Keratinocyte (primary cell): ENCODE data around the gene ZNF76.

ENCODE experiments used
- CTCF ChIP-seq, 3 experiments: IDR thresholded peaks in 1 of 3; conservative IDR thresholded peaks in 1 of 3; optimal IDR thresholded peaks in 1 of 3; 2 replicates in 2 of 3; 3 replicates in 1 of 3; pipeline versions ENCODE3 to v1.5.1; 2011; ENCODE audit warnings: low read length in 3 of 3, mild to moderate bottlenecking in 3 of 3, moderate library complexity in 2 of 3, control low read depth in 1 of 3, inconsistent platforms in 1 of 3; ENCODE audit not compliant: insufficient read depth in 2 of 3; ENCODE audit errors: extremely low read depth in 1 of 3
- EZH2 ChIP-seq: IDR thresholded peaks from one replicate; pipeline ENCODE4 v1.6.1; 2012; ENCODE audit warnings: inconsistent platforms, mild to moderate bottlenecking, low read length, moderate library complexity

GRCh38 chr6:35259194-35259947 lies at the start of gene ZNF76:
- TF ChIP-seq CTCF (optimal IDR thresholded peaks at IDR 0.05 in 1 of 3, IDR thresholded peaks at IDR 0.05 in 1 of 3, conservative IDR thresholded peaks at IDR 0.05 in 1 of 3; ENCODE audit: extremely low read depth in 1 of 3, insufficient read depth in 2 of 3, low read length in 3 of 3) (no peak), EZH2 (no peak)
